HG02759 (cell line): Measurements from ENCODE around the gene ZNF580.
A peak's percentile ranks its signal among the peaks of the same experiment; 100 is the strongest.

ENCODE experiments used
- ATAC-seq: cut with Tn5 transposase; IDR thresholded peaks from one replicate; pipeline ENCODE4 v1.9.1; 2021; ENCODE audit warnings: mild to moderate bottlenecking, moderate library complexity; ENCODE audit not compliant: unreplicated experiment

ZNF580 gene

GRCh38 chr19:55622242-55622969, 18.4 kb upstream of the ZNF580 start:
- ATAC-seq, result no peak

DNA sequence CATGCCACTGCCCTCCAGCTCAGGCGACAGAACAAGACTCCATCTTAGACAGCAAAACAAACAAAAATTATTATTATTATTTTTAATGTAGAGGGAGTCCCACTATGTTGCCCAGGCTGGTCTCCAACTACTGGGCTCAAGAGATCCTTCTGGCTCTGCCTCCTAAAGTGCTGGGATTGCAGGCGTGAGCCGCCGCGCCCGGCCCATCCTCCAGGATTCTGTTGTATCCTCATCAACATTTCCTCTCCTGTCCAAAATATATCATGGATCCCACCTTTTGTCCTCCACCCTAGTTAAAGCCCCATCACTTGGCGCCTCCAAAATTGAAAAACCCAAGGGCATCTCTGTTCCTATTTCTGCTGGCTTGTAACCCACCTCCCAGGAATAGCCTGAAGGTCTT, 17.7 kb upstream of the ZNF580 start:
- no peak for ATAC-seq

GRCh38 chr19:55623561-55623960, 17.2 kb upstream of the ZNF580 start:
- ATAC-seq, result no peak

GRCh38 chr19:55624109-55625003, 16.4 kb upstream of the ZNF580 start, which contains the start of gene ZNF784:
ZNF784 (minus strand) TSS chr19:55624566; CDS start chr19:55624561, 5 bp downstream.
- peak; percentile 78 for ATAC-seq

DNA sequence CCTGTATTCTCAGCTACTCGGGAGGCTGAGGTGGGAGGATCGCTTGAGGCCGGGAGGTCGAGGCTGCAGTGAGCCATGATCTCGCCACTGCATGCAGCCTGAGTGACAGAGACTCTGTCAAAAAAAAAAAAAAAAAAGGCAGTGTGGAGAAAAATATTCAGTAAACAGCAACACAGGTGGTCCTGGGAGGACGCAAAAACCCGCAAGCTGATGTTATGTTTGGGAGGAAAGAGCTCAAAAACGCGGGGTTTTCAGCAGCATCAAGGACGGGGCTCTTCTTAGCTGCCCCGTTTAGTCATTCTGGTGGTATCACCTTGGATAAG, 15.8 kb upstream of the ZNF580 start:
- no peak for ATAC-seq

- no peak for ATAC-seq
These were observed 14.5 kb upstream of the ZNF580 start for GRCh38 chr19:55626350-55626749.

DNA sequence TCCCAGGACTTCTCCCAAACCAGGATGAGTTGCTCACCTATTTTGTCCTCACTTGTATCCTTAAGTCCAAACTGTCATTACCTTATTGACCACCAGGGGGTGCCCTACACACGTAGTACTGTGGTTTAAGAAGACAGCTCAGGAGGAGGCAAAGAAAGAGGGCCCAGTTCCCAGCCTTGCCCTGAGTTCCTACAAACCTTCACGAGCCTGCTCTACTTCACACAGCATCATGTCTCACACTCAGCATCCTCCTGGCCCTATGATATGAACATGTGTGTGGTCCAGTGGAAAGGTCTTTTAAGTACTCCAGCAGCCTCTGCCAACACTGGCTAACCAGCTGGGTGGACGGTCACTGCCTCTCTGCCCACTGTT, 8.4 kb upstream of the ZNF580 start:
- no peak for ATAC-seq

- no peak for ATAC-seq
These were observed 6.9 kb upstream of the ZNF580 start for GRCh38 chr19:55633861-55634260.

GRCh38 chr19:55635334-55635717, 5.5 kb upstream of the ZNF580 start:
- ATAC-seq, result no peak

GRCh38 chr19:55635856-55636440, 4.9 kb upstream of the ZNF580 start:
- ATAC-seq, result no peak

DNA sequence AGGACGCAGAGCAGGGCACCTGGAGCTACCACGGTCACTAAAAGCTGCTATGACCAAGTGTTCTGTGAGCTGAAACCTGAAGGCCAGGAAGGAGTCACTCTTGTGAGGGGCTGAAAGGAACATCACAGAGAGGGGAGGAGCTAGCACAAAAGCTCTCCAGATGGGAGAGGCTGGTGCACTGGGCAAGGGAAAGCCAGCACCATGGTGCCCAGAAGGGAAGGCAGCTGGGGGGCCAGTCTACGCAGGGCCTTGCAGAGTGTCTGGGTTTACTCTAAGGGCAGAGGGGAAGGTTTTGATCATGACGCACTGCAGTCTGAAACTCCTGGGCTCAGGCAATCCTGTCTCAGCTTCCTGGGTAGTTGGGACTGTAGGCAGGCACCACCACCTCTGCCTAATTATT, 4.1 kb upstream of the ZNF580 start:
- no peak for ATAC-seq

DNA sequence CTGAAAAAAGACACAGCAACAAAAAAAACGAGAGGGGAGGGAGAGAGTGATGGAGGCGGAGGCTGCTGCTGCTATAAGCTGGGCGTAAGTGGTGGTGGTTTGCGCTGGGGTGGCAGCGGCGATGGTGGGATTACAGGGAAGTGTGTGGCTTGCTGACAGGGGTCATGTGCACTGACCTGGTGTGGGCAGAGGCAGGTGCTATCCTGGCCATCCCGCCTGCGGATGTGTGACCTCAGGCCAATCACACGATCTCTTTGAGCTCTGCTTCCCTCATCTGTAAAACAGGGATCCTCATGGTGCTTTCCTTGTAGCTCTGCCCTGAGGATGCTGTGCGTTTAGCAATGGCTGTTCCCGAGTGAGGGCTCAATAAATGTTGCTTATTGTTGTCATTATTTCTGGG, 3.3 kb upstream of the ZNF580 start:
- no peak for ATAC-seq

- ATAC-seq, result no peak
These were observed 1.9 kb upstream of the ZNF580 start for GRCh38 chr19:55638864-55639359.

DNA sequence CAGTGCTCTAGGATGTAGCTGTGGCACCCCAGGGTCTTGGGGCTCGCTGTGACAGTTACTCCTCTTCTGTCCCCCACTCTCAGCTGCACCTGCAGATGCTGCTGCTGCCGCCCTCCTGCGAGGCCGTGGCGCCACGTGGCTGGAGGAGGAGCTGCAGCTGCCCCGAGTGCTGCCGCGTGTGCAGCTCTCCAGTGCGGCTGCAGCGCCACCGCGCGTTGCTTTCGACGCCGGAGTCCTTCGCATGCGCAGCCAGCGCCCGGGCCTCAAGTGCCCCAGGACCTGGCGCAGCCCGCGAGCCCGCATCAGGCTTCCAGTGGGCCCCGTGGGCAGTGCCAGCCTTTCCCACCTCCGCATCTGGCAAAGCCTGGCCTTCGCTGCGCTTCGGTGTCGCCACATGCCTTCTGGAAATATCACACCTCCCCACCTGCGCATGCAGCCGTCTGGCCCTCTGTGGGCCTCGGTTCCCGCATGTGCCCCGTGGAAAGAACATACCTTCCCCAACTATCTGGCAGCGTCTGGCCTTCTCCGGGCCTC, 692 bp upstream of the ZNF580 start:
- ATAC-seq, result no peak

GRCh38 chr19:55641426-55642152, 787 bp downstream of the ZNF580 start:
- ATAC-seq, result no peak

GRCh38 chr19:55642153-55643002, 1.6 kb downstream of the ZNF580 start:
- no peak for ATAC-seq

GRCh38 chr19:55643003-55643886, 2.4 kb downstream of the ZNF580 start, which contains the start of gene ZNF581:
ZNF581 (plus strand) TSS chr19:55643649; CDS start chr19:55644572, 923 bp downstream.
- ATAC-seq, result peak; percentile 28

DNA sequence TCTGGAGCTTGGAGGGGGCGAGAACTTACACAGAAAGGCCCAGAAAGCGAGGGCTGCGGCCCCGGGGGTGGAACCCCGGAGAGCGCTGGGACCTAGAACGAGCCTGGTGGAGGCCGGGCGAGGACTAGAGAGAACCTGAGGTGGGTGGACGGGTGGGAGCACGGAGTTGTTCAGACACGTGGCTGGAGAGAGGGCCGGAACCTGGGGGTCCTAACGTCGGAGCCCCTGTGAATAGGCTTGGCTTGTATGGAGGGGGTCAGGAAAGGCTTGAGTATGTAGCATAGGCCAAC, 3.0 kb downstream of the ZNF580 start:
- no peak for ATAC-seq
